Body of pancreas (tissue), 4 donors: Measurements from ENCODE around the gene BAG5.

ENCODE experiments used
- CTCF ChIP-seq, 7 experiments: fragments of 450-650 bp in 4 of 7; fragments of 200-600 bp in 3 of 7; sonication (generic) in 3 of 7; IDR thresholded peaks; one replicate each; pipeline ENCODE4 v1.5.1; 2016 to 2019; ENCODE audit warnings: antibody characterized with exemption in 7 of 7
- POLR2A ChIP-seq, 3 donors: fragments of 450-650 bp; IDR thresholded peaks; one replicate each; pipeline ENCODE4 v1.6.1; 2016; ENCODE audit warnings: antibody characterized with exemption in 3 of 3, mild to moderate bottlenecking in 2 of 3

GRCh38 chr14:103517174-103517566, 45.3 kb downstream of the BAG5 start:
- TF ChIP-seq POLR2A (IDR thresholded peaks at IDR 0.05) (no peak), CTCF (IDR thresholded peaks at IDR 0.05) (no peak)
